HG03442 (cell line): ENCODE measurements around the gene ADGRL3.

Source experiments
- ATAC-seq: cut with Tn5 transposase; IDR thresholded peaks from one replicate; pipeline ENCODE4 v1.9.1; 2021; ENCODE audit warnings: mild to moderate bottlenecking, moderate library complexity; ENCODE audit not compliant: unreplicated experiment

ADGRL3 gene

DNA sequence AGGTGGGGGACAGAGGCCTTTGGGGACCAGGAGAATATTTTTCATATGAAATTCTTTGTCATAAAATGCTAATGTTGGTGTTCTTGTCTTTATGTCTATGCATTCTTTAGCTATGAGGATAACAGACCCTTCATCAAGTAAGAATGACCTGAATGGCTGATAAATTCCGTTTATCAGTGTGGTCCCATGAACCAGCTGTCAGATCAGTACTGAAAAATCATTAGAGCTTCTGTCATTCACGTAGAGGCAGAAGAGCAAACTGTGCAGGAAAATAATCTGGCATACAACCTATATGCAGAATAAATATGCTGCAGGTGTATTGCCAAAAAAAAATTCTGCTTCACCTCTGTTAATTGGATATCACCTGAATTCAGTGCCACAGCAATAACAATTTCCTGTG lies 828.6 kb downstream of the ADGRL3 start:
- ATAC-seq, result no peak

DNA sequence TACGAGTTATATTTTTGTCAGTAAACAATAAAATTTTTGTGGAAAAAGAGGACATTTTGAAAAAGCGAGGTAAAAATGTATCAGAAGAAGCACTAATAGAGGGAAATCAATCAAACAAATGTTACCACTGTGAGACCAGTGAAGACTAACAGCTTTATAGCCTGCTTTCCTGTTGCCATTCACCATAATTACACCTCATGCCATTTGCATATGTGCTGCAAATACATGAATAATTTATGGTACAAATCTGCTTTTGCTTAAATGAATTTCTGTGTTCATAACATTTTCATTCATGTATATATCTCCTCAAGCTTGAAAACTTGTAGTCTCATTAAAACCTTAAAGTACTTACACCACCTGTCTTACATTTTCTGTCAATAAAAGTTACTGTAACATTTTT lies 830.8 kb downstream of the ADGRL3 start:
- no peak for ATAC-seq

DNA sequence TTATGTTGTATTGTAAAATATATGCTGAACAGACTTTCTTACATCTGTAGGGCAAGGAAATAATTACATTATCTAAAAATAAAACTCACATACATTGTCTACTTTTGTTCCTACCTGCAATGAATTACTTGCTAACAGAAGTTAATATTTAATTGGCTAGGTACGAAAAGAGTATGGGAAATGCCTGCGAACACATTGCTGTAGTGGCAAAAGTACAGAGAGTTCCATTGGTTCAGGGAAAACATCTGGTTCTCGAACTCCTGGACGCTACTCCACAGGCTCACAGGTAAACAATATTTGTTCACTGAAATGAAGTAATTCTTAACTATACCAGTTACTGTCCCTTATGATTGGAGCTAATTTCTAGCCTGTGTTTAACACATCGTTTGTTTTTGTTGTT lies 837.4 kb downstream of the ADGRL3 start:
- ATAC-seq, result no peak

DNA sequence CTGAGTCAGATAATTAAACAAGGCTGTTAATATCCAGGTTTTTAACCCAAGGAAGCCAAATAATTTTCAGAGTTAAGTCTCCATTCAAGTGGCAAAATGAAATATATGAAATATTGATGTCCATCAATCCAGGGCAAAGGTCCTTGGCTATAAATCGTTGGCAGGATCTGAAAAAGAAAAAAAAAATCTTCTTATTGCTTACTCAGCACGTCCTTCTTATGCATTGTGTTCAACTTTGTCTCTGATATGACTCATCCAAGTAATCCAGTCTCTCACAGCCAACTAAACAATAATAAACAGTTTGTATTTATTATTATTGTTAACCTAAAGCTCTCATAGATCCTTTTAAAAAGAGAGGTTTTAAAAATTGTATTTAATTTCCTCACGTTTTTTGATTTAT lies 851.2 kb downstream of the ADGRL3 start:
- no peak for ATAC-seq

DNA sequence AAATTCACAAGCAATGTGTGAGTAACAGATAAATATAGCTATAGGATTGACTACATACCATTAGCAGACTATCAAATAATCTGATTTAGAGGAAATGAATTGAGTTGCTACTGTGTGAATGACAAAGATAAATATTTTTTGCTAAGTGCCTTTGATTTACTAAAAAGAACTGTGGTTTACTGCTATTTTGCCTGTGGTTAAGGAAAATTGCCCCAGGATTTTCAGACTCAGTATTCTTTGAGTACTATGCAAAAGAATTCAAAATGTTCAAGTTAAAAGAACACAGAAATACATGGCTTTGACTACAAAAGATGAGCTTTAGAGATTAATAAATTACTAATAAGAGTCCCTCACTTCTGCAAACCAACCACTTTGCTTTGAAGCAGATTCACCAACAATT lies 853.8 kb downstream of the ADGRL3 start:
- no peak for ATAC-seq

DNA sequence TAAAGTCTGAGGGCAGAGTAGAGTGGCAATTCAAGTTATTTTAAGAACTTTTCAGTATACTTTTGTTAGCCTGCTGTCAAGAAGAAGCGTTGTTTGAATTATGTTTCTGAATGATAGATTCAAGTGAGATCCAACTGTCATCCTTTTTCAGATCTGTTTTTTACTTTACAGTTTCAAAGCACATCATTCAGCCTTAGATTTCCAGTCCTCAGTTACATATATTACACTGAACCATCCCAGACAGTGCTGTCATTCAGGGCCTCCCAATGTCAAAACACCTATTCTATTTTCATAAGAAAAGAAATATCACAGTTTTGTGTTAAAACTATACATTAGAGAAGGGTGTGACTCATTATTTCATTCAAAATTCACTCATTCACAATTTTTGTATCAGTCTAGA lies 856.9 kb downstream of the ADGRL3 start:
- no peak for ATAC-seq

DNA sequence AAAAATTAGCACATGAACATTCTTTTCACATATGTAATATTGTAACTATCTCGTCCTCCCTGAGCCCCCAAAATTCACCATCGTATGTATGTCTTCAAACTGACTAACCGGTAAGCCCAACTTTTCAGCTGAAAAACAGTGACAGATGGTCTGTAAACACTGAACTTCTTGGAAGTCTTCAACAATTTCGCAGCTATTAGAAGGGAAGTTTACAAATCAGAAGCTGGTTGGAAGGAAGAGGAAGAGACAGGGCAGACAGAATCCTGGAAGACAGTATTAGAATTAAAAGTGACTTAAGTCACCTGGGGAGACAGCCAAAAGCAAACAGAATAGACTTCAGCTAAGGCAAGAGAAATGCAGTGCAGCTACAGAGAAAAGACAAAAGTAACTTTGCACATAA lies 858.4 kb downstream of the ADGRL3 start:
- ATAC-seq, result no peak

DNA sequence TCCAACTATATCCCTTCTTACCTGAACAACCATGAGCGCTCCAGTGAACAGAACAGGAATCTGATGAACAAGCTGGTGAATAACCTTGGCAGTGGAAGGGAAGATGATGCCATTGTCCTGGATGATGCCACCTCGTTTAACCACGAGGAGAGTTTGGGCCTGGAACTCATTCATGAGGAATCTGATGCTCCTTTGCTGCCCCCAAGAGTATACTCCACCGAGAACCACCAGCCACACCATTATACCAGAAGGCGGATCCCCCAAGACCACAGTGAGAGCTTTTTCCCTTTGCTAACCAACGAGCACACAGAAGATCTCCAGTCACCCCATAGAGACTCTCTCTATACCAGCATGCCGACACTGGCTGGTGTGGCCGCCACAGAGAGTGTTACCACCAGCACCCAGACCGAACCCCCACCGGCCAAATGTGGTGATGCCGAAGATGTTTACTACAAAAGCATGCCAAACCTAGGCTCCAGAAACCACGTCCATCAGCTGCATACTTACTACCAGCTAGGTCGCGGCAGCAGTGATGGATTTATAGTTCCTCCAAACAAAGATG lies 870.2 kb downstream of the ADGRL3 start:
- no peak for ATAC-seq

DNA sequence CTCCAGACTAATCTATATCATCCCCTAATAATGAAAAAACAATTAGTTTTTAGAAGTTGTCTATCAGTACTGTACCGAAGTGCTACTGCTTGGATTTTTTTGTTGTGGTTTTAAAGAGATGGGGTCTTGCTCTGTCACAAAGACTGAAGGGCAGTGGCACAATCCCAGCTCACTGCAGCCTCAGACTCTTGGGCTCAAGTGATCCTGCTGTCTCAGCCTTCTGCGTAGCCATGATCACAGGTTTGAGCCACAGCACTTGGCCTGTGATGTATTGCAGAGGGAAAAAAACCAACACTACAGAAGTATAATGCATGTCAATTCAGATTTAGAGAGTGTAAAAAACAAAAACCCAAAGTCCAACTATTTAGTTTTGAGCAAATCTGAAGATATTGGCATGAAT lies 875.0 kb downstream of the ADGRL3 start:
- ATAC-seq, result no peak

DNA sequence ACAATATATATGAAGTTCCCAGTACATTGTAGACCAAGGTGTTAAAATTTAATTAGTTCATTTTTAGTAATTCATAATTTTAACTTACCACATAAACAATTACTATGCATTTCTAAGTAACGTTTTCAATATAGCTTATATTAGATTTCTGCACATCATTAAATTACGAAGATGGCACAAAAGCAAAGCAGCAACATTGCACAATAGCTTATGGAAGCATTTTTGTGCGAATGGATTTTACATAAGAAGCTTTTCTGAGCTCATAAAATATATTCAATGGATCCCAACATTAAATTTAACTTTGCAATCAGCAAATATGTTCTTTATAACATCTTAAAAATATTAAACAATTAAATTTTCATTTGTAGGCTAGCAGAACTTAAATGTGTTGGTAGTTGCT lies 875.4 kb downstream of the ADGRL3 start:
- ATAC-seq, result no peak

DNA sequence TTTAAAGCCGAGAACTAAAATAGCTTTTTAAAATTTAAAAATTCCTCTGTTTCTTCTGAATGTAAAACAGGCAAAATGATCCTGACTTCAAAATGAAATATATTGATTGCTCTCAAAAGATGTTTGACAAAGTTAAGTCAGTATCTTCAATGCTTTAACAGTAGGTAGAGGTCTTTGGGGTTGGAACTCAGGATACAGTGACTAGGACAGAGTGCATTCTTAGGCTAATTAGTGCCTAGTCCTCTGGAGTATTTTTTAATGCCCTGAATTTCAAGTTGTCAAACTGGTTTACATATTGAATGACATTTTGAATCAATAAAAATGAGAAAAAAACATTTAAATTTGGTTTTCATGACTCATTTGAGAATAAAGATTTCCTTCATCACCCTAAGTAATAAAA lies 877.3 kb downstream of the ADGRL3 start:
- ATAC-seq, result no peak

DNA sequence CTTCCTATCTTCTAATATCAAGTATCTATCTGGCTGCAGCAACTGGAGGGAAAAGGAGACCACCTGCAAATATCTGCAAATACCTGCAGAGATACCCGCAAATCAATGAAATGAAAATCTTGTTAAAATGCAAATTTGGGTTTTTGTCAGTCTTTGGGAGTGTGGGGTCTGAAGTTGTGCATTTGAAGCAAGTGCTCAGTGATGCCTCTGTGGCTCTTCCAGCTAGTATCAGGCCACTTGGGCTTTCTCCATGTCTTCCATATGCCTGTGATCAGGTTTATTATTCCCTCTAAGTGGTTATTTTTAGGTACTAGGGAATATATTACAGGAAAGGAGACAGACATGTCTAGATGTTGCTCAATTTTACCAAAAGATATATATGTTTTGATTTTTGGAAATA lies 880.3 kb downstream of the ADGRL3 start:
- ATAC-seq, result no peak

DNA sequence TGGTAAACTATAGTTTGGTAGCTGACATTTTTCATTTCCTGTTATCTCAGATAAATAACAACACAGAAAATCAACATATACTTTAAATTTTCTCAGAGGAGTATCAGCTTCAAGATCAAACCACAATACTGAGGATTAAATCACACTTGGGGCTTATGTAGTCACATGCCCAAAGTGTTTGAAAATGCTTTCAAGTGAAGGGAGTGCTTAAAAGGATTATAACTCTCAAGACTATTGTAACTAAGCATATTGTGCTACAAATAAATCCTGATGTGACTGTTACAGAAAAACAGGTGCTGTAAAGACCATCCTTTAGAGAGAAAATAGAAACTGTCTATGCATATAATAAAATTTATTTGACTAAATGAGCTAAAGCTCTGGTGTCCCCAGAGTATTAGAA lies 887.6 kb downstream of the ADGRL3 start:
- ATAC-seq, result no peak

DNA sequence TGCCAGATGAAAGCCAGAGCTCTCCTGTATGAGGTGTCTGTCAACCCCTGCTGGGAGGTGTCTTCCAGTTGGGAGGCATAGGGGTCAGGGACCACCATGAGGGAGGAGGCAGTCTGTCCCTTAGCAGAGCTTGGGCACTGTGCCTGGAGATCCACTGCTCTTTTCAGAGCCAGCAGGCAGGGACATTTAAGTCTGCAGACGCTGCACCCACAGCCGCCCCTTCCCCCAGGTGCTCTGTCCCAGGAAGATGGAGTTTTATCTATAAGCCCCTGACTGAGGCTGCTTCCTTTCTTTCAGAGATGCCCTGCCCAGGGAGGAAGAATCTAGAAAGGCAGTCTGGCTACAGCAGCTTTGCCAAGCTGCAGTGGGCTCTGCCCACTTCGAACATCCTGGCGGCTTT lies 893.6 kb downstream of the ADGRL3 start:
- no peak for ATAC-seq

DNA sequence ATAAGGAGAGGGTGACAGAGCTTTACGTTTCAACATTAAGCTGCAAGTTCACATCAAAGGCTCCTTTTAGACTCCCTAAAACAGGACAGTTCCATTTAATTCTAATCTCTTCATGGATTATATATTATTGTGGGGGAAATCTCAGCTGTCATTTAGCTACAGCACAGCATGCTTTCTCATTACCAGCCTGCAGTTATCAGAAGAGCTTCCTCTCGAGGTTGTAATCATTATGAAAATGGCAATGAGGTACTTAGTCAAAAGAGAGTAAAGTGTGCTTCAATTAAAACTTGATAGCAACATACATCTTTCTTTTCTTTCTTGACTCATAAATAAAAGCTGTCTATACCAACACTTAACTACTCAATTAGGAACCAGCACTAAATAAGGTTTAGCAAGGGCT lies 896.8 kb downstream of the ADGRL3 start:
- no peak for ATAC-seq

DNA sequence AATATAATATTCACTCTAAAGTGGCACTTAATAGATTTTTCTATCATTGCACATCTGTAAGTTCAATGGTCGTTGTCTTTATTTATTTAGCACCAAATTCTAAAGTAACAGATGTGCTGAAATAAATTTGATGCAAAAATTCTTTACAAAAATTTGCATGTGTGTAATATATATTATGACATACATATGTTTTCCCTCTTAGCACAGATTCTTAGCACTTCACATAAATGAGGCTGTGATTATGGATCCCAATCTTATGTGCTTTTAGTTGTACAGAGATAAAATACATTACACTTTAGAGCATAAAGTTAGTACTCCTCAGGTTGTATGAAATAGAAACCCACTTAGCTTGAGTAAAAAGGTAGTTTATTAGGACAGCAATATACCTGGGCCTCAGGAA lies 915.1 kb downstream of the ADGRL3 start:
- no peak for ATAC-seq

DNA sequence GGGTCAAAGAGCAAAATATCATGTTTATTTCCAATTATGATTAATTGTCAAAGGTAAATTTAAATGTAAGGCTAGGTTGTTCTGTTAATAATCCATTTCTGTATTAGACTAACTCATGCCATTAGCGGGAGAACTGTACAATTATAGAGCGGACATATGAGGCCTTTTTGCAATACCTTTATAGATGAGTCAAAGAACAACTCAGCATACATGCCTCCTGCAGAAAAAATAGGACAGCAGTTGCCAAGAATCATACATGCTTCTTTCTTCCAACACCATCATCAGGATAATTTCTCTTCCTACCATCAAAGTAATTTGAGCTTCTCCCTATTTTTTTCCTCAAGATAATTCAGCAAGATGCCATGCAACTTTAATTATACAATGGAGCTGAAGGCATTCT lies 917.8 kb downstream of the ADGRL3 start:
- no peak for ATAC-seq

DNA sequence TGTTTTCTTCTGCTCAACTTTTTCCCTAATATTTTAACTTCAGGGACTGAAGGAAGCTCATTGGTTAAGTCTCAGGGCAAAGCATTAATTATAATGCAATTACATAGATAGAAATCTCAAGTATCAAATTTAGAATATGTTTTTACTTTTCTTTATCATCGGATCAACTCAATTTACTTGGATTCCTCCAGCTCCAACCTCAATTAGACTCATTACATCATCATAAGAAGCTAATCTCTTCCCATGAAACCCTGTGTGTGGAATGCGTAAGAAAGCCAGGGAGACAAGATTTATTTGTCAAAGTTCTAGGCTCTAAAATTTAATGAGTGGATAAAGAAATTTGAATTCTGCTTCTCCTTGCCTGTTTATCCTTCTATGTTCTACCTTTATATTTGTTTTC lies 918.4 kb downstream of the ADGRL3 start:
- ATAC-seq, result no peak

DNA sequence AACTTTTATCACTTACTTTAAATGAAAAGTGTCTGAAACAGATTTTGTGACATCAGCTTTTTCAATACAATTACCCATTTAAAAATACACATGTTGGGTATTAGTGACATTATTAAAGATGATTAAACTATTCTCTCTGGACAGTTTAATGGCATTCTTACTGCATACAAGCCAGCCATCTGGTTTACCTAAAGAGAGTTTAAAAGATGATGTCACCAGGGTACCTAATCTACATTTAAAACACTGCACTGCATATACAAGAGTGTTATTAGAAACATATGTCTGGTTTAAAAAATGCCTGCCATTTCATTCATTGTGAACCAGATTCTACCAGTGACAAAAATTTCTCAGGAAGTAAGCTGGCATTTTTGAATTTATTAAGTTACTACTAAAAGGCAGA lies 919.1 kb downstream of the ADGRL3 start:
- no peak for ATAC-seq

DNA sequence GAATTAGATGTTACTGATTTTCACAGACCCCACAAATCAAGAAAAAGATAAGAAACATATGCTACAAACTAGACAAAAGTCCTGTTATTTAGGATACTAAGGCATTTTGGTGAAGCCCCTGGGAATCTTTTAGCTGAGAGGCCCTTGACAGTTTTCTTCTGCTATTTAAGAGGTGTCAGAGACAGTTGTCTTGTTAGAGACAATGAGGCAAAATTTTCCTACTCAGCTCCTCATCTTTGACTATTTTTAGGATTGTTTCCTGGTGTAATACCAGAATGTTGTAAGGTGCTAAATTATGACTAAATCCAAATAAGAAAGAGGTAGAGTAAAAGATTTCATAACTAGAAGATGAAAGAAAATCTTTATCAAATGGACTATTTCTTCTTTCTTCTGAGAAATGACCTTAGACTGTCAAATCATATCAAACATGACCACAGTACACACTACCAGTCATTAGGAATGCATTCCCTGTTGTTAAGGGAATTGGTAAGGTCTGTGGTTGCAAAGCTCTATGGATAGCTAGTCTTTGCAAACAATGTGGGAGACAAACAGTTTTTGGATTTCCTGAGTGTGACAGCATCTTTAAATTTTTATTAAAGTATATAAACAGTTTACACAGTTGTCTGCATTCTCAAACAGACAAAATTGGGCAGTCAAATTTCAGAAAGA lies 926.1 kb downstream of the ADGRL3 start:
- ATAC-seq, result no peak
